Epithelial cell of proximal tubule (primary cell): ENCODE data around the gene CMTR1. TPM values are rescaled to one million over a fixed set of nuclear protein-coding genes. Genes with fewer than 3 reads are reported as not detected.

Source experiments
- DNase-seq: peaks from one replicate; pipeline ENCODE4 v3.0.0-alpha.2; 2011; ENCODE audit warnings: low read depth
- H3K4me3 ChIP-seq: 2 replicates; pipeline ENCODE4 v1.5.1; 2011; ENCODE audit warnings: low read depth, mild to moderate bottlenecking, low read length
- total RNA-seq: library from RNA; depleted of rRNA; stranded (reverse); fragments of >200 nt; gene quantifications from 2 replicates; pipeline ENCODE4 v1.2.3, GENCODE V29; 2015
- TF ChIP-seq, protein P1 (sequence below): conservative IDR thresholded peaks from 2 replicates; pipeline ENCODE4 v1.5.1; 2012; ENCODE audit warnings: low read depth, mild to moderate bottlenecking, low read length

CMTR1 gene
- total RNA-seq, 1 donor from 2014 or later, result 20.8 TPM

DNA sequence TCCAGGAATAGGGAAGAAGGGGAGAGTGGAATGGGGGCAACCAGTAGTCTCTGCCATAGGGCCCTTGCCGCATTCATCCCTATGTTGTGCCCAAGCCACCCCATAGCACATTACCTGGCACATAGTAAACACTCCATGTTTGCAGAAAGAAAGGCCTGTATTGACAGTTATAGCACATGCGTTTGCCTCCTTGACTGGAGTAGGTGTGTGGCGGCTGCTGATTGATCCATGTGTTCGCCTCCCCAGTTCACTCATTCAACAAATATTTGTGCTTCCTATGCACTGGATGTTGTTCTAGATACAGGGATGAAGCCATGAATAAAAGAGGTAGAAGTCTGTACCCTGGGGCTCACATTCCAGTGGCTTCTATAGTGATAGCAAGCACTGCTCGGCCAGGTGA, 86.4 kb downstream of the CMTR1 start:
- TF ChIP-seq, protein P1, sequence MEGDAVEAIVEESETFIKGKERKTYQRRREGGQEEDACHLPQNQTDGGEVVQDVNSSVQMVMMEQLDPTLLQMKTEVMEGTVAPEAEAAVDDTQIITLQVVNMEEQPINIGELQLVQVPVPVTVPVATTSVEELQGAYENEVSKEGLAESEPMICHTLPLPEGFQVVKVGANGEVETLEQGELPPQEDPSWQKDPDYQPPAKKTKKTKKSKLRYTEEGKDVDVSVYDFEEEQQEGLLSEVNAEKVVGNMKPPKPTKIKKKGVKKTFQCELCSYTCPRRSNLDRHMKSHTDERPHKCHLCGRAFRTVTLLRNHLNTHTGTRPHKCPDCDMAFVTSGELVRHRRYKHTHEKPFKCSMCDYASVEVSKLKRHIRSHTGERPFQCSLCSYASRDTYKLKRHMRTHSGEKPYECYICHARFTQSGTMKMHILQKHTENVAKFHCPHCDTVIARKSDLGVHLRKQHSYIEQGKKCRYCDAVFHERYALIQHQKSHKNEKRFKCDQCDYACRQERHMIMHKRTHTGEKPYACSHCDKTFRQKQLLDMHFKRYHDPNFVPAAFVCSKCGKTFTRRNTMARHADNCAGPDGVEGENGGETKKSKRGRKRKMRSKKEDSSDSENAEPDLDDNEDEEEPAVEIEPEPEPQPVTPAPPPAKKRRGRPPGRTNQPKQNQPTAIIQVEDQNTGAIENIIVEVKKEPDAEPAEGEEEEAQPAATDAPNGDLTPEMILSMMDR, result no peak
- H3K4me3 ChIP-seq, result no peak overlapping the region
- DNase-seq, result no peak

DNA sequence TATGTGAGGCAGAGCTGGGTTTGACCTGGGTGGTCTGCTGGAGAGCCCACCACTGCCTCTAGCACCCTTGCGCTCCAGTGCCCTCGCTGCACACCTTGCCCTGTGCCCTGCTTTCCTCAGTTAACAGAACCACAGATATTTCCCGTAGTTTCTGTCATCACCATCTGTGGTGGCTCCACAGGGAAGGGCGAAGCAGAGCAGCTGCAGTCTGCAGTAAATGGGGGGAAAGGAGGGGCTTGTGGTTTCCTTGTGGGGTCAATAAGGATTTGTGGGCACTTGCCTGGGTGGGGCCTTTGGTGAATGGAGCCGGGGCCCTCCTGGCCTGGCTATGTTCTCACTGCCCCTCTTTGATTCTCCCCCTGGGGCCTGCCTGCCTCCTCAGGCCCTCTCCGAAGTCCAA, 87.9 kb downstream of the CMTR1 start:
- no peak overlapping the region for H3K4me3 ChIP-seq
- DNase-seq, result no peak
- TF ChIP-seq, protein P1, result no peak

DNA sequence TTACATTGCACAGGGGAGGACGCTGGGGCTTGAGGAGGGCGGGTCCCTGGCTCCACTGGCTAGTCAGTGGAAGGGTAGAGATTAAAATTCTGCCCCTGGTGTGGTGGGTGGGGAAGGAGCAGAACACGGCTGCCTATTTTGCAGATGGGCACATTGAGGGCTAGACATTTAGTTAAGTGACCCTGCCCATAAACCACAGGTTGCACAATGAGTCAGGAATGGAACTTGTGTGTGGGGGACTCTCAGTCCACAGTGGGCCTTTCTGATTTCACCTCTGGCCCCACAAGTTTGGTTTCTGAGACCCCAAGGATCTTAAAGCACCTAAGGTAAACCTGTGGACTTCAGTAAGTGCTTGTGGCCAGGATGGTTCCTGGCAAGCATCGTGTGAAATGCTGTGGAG, 88.7 kb downstream of the CMTR1 start:
- no peak for DNase-seq
- no peak overlapping the region for H3K4me3 ChIP-seq
- TF ChIP-seq, protein P1, result no peak

DNA sequence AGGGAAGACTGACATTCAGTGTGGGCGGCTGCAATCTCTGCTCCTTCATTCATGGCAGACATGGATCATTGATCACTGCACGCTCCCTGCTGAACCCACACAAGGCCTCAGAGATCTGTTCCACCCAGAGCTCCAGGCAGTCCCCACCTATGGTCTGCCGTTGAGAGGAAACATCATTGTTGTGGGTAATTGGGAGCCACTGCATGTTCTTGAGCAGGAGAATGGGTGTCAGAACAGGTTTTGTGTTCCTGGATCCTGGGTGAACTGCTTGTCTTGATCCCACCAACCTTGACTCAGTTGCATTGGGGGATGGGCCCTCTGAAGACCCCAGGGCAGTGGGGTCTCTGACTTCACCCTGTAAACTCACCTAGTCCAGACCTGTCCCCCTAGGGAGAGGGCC, 89.8 kb downstream of the CMTR1 start:
- no peak for DNase-seq
- TF ChIP-seq, protein P1, result no peak
- H3K4me3 ChIP-seq, result no peak overlapping the region

DNA sequence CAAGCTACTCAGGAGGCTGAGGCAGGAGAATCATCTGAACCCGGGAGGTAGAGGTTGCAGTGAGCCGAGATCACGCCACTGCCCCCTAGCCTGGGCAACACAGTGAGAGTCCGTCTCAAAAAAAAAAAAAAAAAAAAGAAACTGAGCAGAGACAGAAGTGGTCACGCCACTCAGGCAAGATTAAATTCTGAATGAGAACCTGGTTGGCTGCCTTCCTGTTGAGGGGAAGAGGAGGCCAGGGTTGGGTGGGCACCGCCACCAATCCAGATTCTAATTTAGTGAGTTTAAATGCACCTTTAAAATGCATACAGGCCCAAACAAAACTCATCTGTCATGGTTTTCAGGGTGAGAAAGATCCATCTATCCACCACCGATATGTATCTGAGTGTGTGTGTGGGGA, 90.4 kb downstream of the CMTR1 start:
- no peak overlapping the region for H3K4me3 ChIP-seq
- DNase-seq, result no peak
- TF ChIP-seq, protein P1, result no peak

DNA sequence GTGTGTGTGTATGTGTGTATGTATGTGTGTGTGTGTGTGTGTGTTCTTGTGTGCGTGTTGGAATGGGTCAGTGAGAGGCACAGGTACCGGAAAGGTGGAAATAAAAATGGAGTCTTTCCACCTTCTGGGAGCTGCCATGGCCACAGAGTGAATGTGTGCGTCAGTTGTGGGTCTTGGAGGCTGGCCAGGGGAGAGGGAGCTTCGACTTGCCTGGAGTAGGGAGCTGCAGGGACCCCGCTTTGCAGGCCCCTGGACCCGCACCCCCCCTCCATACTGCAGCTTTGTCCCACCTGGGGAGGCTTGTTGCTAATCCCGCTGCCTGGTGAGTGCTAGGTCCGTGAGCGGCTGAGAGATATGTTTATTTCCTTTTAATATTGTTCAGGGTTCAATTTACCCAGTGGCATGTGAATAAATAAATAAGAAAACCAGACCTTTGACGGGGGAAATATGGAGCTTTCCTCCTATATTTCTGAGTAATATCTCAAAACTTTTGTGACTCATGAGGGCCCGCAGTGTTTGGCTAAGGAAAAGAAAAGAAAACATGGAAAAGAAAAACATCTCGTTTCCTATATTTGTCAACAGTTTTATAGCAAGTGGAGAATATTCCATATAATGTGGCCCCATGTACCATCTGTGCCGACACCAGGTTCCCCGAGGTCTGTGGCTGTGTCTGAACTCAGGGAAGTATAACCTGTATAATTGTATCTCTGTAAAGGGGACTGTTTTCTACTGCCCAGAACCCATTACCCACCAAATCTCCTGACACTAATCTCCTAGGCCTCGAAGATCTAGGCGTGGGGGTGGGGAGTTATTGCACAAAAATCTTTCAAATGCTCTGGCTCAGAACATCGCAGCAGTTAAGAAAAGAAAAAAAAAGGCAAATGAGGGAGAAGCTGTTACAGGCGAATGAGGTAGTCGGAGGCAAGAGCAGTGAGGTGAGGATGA, 91.3 kb downstream of the CMTR1 start:
- TF ChIP-seq, protein P1, result no peak
- no peak for DNase-seq
- H3K4me3 ChIP-seq, result no peak overlapping the region

DNA sequence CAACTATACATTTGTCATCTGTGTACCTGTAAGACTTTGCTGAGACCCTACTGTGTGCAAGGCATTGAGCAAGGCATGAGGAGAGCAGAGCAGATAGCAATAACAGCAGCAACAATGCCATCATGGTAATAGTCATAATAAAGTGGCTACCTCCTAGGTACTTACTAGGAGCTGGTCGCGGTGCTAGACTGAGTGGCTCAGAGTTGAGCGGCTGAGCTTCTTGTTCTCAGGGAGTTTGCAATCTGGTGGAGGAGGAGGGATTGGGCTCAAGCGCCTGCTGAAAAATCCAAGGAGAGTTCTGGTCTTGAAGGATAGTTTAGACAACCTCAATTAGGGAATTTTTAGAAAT, 91.9 kb downstream of the CMTR1 start:
- TF ChIP-seq, protein P1, result no peak
- DNase-seq, result no peak
- H3K4me3 ChIP-seq, result no peak overlapping the region
